Measurements from ENCODE around the gene CHKA.

GRCh38 chr11:68106165-68106940 is 14.8 kb downstream of the CHKA start:
- TF ChIP-seq EZH2 (IDR thresholded peaks at IDR 0.05; ENCODE audit: low read depth, low read length, severe bottlenecking): no peak
- no peak for TF ChIP-seq CTCF (IDR thresholded peaks at IDR 0.05; ENCODE audit: control extremely low read depth in 1 of 3, insufficient read depth in 1 of 3, low read depth in 1 of 3, low read length in 3 of 3)
- no peak for TF ChIP-seq MAX (IDR thresholded peaks at IDR 0.05)
- TF ChIP-seq CHD7 (IDR thresholded peaks at IDR 0.05; ENCODE audit: insufficient replicate concordance, low read length): no peak
- TF ChIP-seq POLR2AphosphoS5 (IDR thresholded peaks at IDR 0.05; ENCODE audit: low read depth, low read length): no peak

All from H1 (cell line).